ENCODE results near the gene DCAF17. TPM values are rescaled to one million over a fixed set of nuclear protein-coding genes. Genes with fewer than 3 reads are reported as not detected.

The DCAF17 gene
- total RNA-seq, 2 experiments from 2014 or later = 25.9 to 40.9 TPM

DNA sequence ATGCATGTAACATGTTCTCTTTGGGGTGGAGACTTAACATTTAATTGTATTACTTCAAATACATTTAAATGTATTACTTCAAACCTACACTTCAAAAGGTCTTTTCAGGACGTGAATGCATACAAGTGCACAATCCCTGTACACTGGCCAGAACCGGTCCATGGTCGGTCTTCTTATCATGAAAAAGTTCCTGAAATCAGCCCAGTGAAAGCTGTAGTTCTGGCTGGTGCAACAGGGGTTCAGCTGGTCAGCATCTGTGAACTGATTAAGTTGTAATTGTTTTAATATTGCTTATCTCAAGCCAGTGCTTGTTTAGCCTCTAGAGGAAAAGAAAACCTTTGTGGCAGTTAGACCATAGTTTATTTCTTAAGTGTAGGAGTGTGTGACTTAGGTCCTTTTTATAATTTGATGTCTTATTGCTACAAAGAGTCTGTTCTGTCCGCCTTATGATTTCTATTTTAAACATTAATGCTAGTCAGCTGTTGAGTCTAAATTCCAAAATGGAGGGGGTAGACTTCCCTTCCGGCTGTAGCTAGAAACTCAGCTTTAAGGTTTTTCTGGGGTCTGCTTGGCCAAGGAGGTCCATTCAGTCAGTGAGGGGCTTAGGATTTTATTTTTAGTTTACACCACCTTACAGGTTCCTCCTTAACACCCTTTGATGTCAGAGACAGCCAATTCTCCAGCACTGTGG is 87.5 kb downstream of the DCAF17 start:
- H3K79me2 ChIP-seq (ENCODE audit: insufficient read depth, low read depth, low read length) = no peaks in the 10 kb centered on the region
- no peaks in the 10 kb centered on the region for H3K9me2 ChIP-seq (ENCODE audit: insufficient read depth, low read length)
- TF ChIP-seq EZH2phosphoT487 (IDR thresholded peaks at IDR 0.05; ENCODE audit: borderline replicate concordance, low read depth, low read length) = no peak
- TF ChIP-seq, protein P1, sequence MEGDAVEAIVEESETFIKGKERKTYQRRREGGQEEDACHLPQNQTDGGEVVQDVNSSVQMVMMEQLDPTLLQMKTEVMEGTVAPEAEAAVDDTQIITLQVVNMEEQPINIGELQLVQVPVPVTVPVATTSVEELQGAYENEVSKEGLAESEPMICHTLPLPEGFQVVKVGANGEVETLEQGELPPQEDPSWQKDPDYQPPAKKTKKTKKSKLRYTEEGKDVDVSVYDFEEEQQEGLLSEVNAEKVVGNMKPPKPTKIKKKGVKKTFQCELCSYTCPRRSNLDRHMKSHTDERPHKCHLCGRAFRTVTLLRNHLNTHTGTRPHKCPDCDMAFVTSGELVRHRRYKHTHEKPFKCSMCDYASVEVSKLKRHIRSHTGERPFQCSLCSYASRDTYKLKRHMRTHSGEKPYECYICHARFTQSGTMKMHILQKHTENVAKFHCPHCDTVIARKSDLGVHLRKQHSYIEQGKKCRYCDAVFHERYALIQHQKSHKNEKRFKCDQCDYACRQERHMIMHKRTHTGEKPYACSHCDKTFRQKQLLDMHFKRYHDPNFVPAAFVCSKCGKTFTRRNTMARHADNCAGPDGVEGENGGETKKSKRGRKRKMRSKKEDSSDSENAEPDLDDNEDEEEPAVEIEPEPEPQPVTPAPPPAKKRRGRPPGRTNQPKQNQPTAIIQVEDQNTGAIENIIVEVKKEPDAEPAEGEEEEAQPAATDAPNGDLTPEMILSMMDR (conservative IDR thresholded peaks at IDR 0.05; ENCODE audit: low read length) = no peak
- H3K27ac ChIP-seq (ENCODE audit: low read depth, low read length, poor library complexity, severe bottlenecking) = no peak overlapping the region
- H3K36me3 ChIP-seq (ENCODE audit: insufficient read depth, low read length) = no peaks in the 10 kb centered on the region
- no peak for DNase-seq (ENCODE audit: low spot score)
- no peak overlapping the region for H3K4me2 ChIP-seq (ENCODE audit: low read length)
- no TSS peak for BruUV-seq (replicated peaks)
- intact Hi-C loops (cut with micrococcal nuclease; ENCODE audit: unreplicated experiment) = no loop called here
- H3K4me1 ChIP-seq (ENCODE audit: insufficient read depth, low read length, poor library complexity, severe bottlenecking) = no peaks in the 10 kb centered on the region
- H3K4me3 ChIP-seq (ENCODE audit: low read depth, low read length, poor library complexity, severe bottlenecking) = no peak overlapping the region
- ChIA-PET CTCF (ENCODE audit: unreplicated experiment) (no interaction called here), POLR2A (interaction anchor here (0.6 to 0.7 kb wide), 3 partner anchors 26 to 88 kb away, joined by 4 to 5 read pairs (median 4); no protein-coding TSS in a partner anchor)
- H4K20me1 ChIP-seq (ENCODE audit: insufficient read depth, low read length) = no peaks in the 10 kb centered on the region
- H2AFZ ChIP-seq (ENCODE audit: low read length) = no peak overlapping the region
- H3K9me3 ChIP-seq (ENCODE audit: low read length) = no peaks in the 10 kb centered on the region

DNA sequence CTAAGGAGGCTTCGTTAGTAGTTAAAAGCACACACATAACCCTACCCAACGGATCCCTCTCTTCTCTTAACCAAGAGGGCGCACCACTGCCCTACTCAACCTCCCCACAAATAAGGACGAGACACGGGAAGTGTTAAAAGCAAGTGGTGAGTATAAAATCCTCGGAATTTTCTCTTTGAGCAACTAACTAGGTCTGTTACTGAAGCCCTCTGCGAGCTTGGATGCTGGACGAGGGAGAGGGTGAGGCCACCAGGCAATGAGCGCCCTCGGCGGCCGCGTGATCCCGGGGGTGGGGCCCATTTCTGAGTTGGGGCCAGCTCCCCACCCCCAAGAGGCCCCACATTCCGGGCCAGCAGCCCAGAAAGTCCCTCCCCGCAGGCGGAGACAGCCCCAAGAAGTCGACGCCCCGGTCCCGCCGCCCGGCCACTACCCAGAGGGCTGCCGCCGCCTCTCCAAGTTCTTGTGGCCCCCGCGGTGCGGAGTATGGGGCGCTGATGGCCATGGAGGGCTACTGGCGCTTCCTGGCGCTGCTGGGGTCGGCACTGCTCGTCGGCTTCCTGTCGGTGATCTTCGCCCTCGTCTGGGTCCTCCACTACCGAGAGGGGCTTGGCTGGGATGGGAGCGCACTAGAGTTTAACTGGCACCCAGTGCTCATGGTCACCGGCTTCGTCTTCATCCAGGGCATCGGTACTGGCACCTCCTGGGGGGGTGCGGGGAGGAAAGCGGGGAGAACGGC is 88.2 kb downstream of the DCAF17 start, which contains the start of gene CYBRD1:
Gene CYBRD1, plus strand, starts transcription at position 423 of the 736 bp plus-strand sequence. Its CDS starts 72 bp downstream, at position 495.
- BruUV-seq (replicated peaks) = no TSS peak
- CTCF ChIA-PET (ENCODE audit: unreplicated experiment) = no interaction called here
- Histone ChIP-seq H3K79me2 (ENCODE audit: insufficient read depth, low read depth, low read length) (no peaks in the 10 kb centered on the region), H3K4me3 (ENCODE audit: low read depth, low read length, poor library complexity, severe bottlenecking) (no peak within 1 kb of the TSS), H3K36me3 (ENCODE audit: insufficient read depth, low read length) (no peaks in the 10 kb centered on the region), H3K9me2 (ENCODE audit: insufficient read depth, low read length) (no peaks in the 10 kb centered on the region), H3K4me1 (ENCODE audit: insufficient read depth, low read length, poor library complexity, severe bottlenecking) (no peaks in the 10 kb centered on the region), H4K20me1 (ENCODE audit: insufficient read depth, low read length) (no peaks in the 10 kb centered on the region), H3K4me2 (ENCODE audit: low read length) (peak within 1 kb of the TSS; percentile 21; the same call in 1 of the 2 replicates), H2AFZ (ENCODE audit: low read length) (no peak within 1 kb of the TSS), H3K9me3 (ENCODE audit: low read length) (no peaks in the 10 kb centered on the region), H3K27ac (ENCODE audit: low read depth, low read length, poor library complexity, severe bottlenecking) (no peak within 1 kb of the TSS)
- intact Hi-C loops (cut with micrococcal nuclease; ENCODE audit: unreplicated experiment) = no loop called here
- no peak for DNase-seq (ENCODE audit: low spot score)
- no peak for TF ChIP-seq EZH2phosphoT487 (IDR thresholded peaks at IDR 0.05; ENCODE audit: borderline replicate concordance, low read depth, low read length)
- TF ChIP-seq, protein P1 (conservative IDR thresholded peaks at IDR 0.05; ENCODE audit: low read length) = no peak
- POLR2A ChIA-PET = interaction anchor here (0.6 kb wide), 1 partner anchor 87 kb away, joined by 4 read pairs; no protein-coding TSS in a partner anchor

DNA sequence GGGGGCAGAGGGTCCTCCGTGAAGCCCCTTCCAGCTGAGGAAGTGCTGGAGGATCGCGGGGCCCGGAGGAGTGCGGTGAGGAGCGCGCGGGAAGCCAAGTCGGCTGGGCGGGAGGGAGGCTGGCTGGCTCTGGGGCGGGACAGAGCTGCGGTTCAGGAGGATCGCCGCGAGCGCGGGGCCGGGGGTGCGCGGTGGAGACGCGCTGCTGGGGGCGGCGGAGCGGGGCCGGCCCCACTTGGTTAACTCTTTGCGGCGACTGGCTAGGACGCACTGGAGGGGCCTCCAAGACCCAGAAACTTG is 88.7 kb downstream of the DCAF17 start:
- H3K9me2 ChIP-seq (ENCODE audit: insufficient read depth, low read length) = no peaks in the 10 kb centered on the region
- H3K79me2 ChIP-seq (ENCODE audit: insufficient read depth, low read depth, low read length) = no peaks in the 10 kb centered on the region
- H2AFZ ChIP-seq (ENCODE audit: low read length) = no peak overlapping the region
- intact Hi-C loops (cut with micrococcal nuclease; ENCODE audit: unreplicated experiment) = no loop called here
- H3K4me3 ChIP-seq (ENCODE audit: low read depth, low read length, poor library complexity, severe bottlenecking) = no peak overlapping the region
- no peak for TF ChIP-seq EZH2phosphoT487 (IDR thresholded peaks at IDR 0.05; ENCODE audit: borderline replicate concordance, low read depth, low read length)
- TF ChIP-seq, protein P1 (conservative IDR thresholded peaks at IDR 0.05; ENCODE audit: low read length) = no peak
- no peak overlapping the region for H3K27ac ChIP-seq (ENCODE audit: low read depth, low read length, poor library complexity, severe bottlenecking)
- no peaks in the 10 kb centered on the region for H3K36me3 ChIP-seq (ENCODE audit: insufficient read depth, low read length)
- no peaks in the 10 kb centered on the region for H3K4me1 ChIP-seq (ENCODE audit: insufficient read depth, low read length, poor library complexity, severe bottlenecking)
- H4K20me1 ChIP-seq (ENCODE audit: insufficient read depth, low read length) = no peaks in the 10 kb centered on the region
- POLR2A ChIA-PET = no interaction called here
- CTCF ChIA-PET (ENCODE audit: unreplicated experiment) = no interaction called here
- no peak overlapping the region; the same call in 1 of the 2 replicates for H3K4me2 ChIP-seq (ENCODE audit: low read length)
- BruUV-seq (replicated peaks) = no TSS peak
- DNase-seq (ENCODE audit: low spot score) = no peak
- H3K9me3 ChIP-seq (ENCODE audit: low read length) = no peaks in the 10 kb centered on the region
